Mesothelial cell of epicardium (in vitro differentiated cells): ENCODE results near the gene E2F3. TPM values are rescaled to one million over a fixed set of nuclear protein-coding genes. Genes with fewer than 3 reads are reported as not detected.

Experiments
- DNase-seq, 2 experiments: peaks; one replicate each; pipeline ENCODE4 v3.0.0; 2021; ENCODE audit warnings: low spot score in 2 of 2; ENCODE audit not compliant: unreplicated experiment in 2 of 2
- H3K27ac Mint-ChIP-seq: 2 replicates; pipeline ENCODE4 v1.8.0; 2021; ENCODE audit warnings: mixed read lengths
- H3K27me3 Mint-ChIP-seq: 2 replicates; pipeline ENCODE4 v1.8.0; 2021; ENCODE audit warnings: low read depth, mixed read lengths
- H3K36me3 Mint-ChIP-seq: 2 replicates; pipeline ENCODE4 v1.8.0; 2021; ENCODE audit warnings: mixed read lengths
- H3K4me1 Mint-ChIP-seq: 2 replicates; pipeline ENCODE4 v1.8.0; 2021; ENCODE audit warnings: mixed read lengths
- H3K4me3 Mint-ChIP-seq: 2 replicates; pipeline ENCODE4 v1.8.0; 2021; ENCODE audit warnings: mild to moderate bottlenecking, moderate library complexity, mixed read lengths
- H3K9me3 Mint-ChIP-seq: 2 replicates; pipeline ENCODE4 v1.8.0; 2021; ENCODE audit warnings: mixed read lengths
- total RNA-seq: library from RNA; stranded (reverse); gene quantifications from 3 replicates; pipeline ENCODE4 v1.2.1, GENCODE V29; 2021
- TF ChIP-seq, protein P1 (sequence below): fragments of 200-600 bp; sonication (generic); IDR thresholded peaks from one replicate; pipeline ENCODE4 v1.5.0; 2021; ENCODE audit warnings: antibody characterized with exemption; ENCODE audit not compliant: unreplicated experiment

Gene E2F3
- total RNA-seq, 1 donor from 2014 or later = 24.2 TPM

DNA sequence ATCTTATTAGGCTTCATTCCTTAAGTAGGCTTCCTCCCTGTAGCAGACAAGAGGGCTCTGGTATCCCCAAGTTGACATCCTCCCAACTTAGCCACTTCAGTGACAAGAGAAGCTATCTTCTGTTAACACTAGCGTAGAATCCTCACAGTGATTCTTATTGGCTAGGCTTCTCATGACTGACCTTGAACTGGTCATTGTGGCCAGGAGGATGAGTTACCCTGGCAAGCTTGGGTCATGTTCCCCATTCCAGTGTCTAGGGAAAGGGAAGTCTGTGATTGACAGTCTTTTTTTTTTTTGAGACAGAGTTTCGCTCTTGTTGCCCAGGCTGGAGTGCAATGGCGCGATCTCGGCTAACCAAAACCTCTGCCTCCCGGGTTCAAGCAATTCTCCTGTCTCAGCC is 139.7 kb downstream of the E2F3 start:
- Mint-ChIP-seq H3K36me3 (peaks cover 32% of the 10 kb centered on the region), H3K27me3 (no peaks in the 10 kb centered on the region), H3K4me3 (no peak overlapping the region), H3K4me1 (peaks cover 6% of the 10 kb centered on the region), H3K9me3 (peaks cover 6% of the 10 kb centered on the region), H3K27ac (no peak overlapping the region)
- no peak for DNase-seq
- TF ChIP-seq, protein P1, sequence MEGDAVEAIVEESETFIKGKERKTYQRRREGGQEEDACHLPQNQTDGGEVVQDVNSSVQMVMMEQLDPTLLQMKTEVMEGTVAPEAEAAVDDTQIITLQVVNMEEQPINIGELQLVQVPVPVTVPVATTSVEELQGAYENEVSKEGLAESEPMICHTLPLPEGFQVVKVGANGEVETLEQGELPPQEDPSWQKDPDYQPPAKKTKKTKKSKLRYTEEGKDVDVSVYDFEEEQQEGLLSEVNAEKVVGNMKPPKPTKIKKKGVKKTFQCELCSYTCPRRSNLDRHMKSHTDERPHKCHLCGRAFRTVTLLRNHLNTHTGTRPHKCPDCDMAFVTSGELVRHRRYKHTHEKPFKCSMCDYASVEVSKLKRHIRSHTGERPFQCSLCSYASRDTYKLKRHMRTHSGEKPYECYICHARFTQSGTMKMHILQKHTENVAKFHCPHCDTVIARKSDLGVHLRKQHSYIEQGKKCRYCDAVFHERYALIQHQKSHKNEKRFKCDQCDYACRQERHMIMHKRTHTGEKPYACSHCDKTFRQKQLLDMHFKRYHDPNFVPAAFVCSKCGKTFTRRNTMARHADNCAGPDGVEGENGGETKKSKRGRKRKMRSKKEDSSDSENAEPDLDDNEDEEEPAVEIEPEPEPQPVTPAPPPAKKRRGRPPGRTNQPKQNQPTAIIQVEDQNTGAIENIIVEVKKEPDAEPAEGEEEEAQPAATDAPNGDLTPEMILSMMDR = no peak

GRCh38 chr6:20542927-20543602 is 141.4 kb downstream of the E2F3 start:
- no peak overlapping the region for H3K4me3 Mint-ChIP-seq
- peaks cover 1% of the 10 kb centered on the region for H3K4me1 Mint-ChIP-seq
- no peak for DNase-seq
- peaks cover 6% of the 10 kb centered on the region for H3K9me3 Mint-ChIP-seq
- no peaks in the 10 kb centered on the region for H3K27me3 Mint-ChIP-seq
- TF ChIP-seq, protein P1 = no peak
- H3K27ac Mint-ChIP-seq = no peak overlapping the region
- peaks cover 41% of the 10 kb centered on the region for H3K36me3 Mint-ChIP-seq

Other genes starting within 250 kb of the E2F3 start
- 23.5 to 24.6 TPM (median 24.5 TPM) in 3 replicates for gene MBOAT1, start 189.4 kb upstream of the E2F3 start, total RNA-seq
- 21.2 to 22.6 TPM (median 22.0 TPM) in 3 replicates for gene CDKAL1, start 132.6 kb downstream of the E2F3 start, total RNA-seq